ENCODE measurements around the gene MAML2.
A peak's percentile ranks its signal among the peaks of the same experiment; 100 is the strongest.

MAML2 gene

GRCh38 chr11:96316869-96317268, 26.1 kb downstream of the MAML2 start:
- no peak for DNase-seq

- DNase-seq, result no peak
Measured at GRCh38 chr11:96315476-96315875, 27.5 kb downstream of the MAML2 start.

- DNase-seq, result no peak
Measured at GRCh38 chr11:96314326-96315020, 28.5 kb downstream of the MAML2 start.

- DNase-seq, result no peak
Measured at GRCh38 chr11:96313163-96313562, 29.8 kb downstream of the MAML2 start.

GRCh38 chr11:96311120-96311568, 31.9 kb downstream of the MAML2 start:
- DNase-seq, result no peak

GRCh38 chr11:96310236-96310635, 32.8 kb downstream of the MAML2 start:
- no peak for DNase-seq

- DNase-seq, result no peak
Measured at GRCh38 chr11:96309643-96310017, 33.4 kb downstream of the MAML2 start.

- no peak for DNase-seq
Measured at GRCh38 chr11:96309016-96309642, 33.9 kb downstream of the MAML2 start.

GRCh38 chr11:96307776-96308140, 35.2 kb downstream of the MAML2 start:
- DNase-seq, result peak; percentile 43

- DNase-seq, result peak; percentile 92
Measured at GRCh38 chr11:96306933-96307775, 35.8 kb downstream of the MAML2 start.

GRCh38 chr11:96306600-96306932, 36.4 kb downstream of the MAML2 start:
- DNase-seq, result no peak

- DNase-seq, result no peak
Measured at GRCh38 chr11:96306071-96306470, 36.9 kb downstream of the MAML2 start.

- DNase-seq, result no peak
Measured at GRCh38 chr11:96303980-96304379, 39.0 kb downstream of the MAML2 start.

GRCh38 chr11:96303064-96303463, 39.9 kb downstream of the MAML2 start:
- no peak for DNase-seq

GRCh38 chr11:96301818-96302217, 41.2 kb downstream of the MAML2 start:
- DNase-seq, result no peak

- no peak for DNase-seq
Measured at GRCh38 chr11:96299155-96299888, 43.7 kb downstream of the MAML2 start.

- DNase-seq, result no peak
Measured at GRCh38 chr11:96295369-96295768, 47.6 kb downstream of the MAML2 start.

GRCh38 chr11:96294289-96294688, 48.7 kb downstream of the MAML2 start:
- DNase-seq, result no peak

GRCh38 chr11:96293598-96294021, 49.4 kb downstream of the MAML2 start:
- no peak for DNase-seq

GRCh38 chr11:96293109-96293508, 49.9 kb downstream of the MAML2 start:
- DNase-seq, result no peak

- no peak for DNase-seq
Measured at GRCh38 chr11:96292291-96293010, 50.5 kb downstream of the MAML2 start.

GRCh38 chr11:96290631-96291030, 52.4 kb downstream of the MAML2 start:
- DNase-seq, result no peak

- no peak for DNase-seq
Measured at GRCh38 chr11:96290031-96290430, 53.0 kb downstream of the MAML2 start.
